Eye (tissue), 1 donor: ENCODE data around the gene LRGUK.

Experiments used
- DNase-seq: peaks from one replicate; pipeline ENCODE4 v3.0.0-alpha.2; 2015

Gene LRGUK

GRCh38 chr7:134129856-134130523, 2.9 kb downstream of the LRGUK start:
- DNase-seq: no peak

DNA sequence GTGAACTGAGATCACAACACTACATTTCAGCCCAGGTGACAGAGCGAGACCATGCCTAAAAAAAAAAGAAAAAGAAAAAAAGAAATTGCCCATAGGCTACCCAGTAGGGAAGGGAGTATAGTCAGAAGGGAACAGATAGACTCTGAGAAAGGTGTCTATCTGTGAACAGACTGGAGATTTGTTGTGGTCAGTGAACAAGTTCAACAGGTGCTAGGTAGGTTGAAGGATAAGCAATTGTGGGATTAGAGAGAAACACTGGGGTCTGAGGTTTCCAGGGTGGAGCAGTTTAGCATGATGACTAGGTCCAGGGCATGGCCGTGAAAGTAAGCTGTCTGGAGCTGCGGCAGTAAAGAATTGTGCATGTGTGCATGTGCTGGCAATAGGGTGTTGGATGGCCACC, 6.9 kb downstream of the LRGUK start:
- DNase-seq: no peak

DNA sequence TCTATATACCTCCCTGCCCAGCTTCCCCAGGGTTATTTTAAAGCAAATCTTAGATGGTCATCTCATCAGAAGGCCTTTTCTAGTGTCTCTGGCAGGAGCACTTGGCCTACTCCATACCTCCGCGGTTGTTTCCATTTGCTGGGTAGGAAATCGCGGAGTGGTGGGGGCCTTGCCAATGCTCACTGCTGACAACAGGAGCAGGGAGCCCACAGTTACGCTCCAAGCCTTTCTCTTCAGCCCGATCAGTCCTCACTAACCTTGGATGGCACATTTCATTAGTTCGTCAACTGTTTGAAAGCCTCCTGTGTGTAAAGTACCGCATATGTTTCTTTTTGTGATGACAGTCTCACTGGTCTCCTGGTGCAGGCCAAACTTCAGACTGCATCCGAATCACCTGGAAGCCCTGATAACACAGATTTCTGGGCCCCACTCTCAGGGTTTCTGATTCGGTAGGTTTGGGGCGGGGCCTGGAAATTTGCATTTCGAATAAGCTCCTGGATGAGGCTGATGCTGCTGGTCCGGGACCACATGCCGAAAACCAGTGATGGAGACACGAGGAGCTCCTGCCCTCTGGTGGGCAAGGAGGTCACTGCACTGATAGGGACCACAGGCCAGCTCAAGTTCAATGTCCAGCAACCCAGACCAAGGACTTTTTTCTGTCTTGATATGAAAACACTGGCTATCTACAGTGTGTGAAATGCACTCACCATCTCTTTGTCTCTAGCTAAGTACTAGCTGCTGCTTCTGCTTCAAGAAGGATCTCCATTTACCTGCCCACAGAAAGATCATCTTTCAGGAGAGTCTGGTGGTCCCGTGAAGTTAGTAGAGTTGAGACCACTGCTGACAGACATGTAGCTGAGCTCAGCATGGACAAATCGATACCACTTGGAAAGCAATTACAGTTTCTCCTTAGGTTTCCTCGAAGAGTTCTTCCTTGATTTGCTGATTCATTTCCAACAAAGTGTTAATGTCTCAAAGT, 14.0 kb downstream of the LRGUK start:
- peak; percentile 84 for DNase-seq

DNA sequence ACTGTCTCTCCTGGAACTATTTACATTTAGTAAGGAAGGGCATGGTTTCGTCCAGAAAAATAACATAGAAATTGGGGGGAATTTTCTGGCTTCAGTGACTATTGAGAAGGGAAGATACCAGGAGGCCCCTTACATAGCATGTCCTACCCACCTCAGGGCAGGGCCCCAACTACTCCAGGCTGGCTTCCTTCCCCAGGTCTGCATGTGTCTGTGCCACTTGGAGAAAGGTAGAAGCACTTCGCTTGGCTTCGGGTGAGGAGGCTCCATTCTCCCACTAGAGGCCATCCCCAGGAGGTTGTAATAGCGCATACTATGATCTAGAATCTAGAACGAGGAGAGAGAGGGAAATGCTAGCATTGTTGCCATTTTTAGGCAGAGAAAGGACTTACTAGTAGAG, 14.7 kb downstream of the LRGUK start:
- DNase-seq: no peak

GRCh38 chr7:134153493-134154136, 26.5 kb downstream of the LRGUK start:
- DNase-seq: no peak

GRCh38 chr7:134154581-134155130, 27.5 kb downstream of the LRGUK start:
- no peak for DNase-seq

- no peak for DNase-seq
These were observed 28.1 kb downstream of the LRGUK start for GRCh38 chr7:134155206-134155605.

GRCh38 chr7:134155871-134156270, 28.7 kb downstream of the LRGUK start:
- no peak for DNase-seq

DNA sequence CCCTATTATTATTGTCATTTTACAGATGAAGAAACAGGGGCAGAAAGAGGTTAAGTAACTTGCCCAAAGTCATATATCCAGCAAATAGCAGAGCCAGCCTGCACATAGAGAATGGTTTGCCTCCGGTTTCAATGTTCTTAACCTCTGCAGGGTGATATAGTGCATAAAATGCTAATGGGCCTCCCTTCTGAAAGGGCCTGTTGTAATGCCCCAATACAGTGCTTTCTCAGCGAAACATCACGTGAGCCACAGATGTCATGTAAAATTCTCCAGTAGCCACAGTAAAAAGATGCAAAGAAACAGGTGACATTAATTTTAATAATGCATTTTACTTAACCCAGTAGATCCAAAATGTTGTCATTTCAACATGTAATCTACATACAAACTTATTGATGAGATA, 38.1 kb downstream of the LRGUK start:
- no peak for DNase-seq

- no peak for DNase-seq
These were observed 40.1 kb downstream of the LRGUK start for GRCh38 chr7:134167250-134167649.

DNA sequence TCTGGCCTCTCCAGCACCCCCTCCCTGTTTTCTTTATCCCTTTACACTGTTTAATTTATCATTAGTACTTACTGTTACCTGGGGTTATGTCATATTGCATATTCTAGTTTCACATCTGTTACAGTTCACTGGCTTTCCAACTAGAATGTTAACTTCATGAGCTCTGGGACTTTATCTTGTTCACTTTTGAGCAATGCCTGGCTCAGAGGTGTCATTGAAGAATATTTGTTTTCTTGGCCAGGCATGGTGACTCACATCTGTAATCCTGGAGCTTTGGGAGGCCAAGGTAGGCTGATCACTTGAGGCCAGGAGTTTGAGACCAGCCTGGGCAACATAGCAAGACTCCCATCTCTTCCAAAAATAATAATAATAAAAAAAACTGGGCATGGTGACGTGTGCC, 40.7 kb downstream of the LRGUK start:
- no peak for DNase-seq

DNA sequence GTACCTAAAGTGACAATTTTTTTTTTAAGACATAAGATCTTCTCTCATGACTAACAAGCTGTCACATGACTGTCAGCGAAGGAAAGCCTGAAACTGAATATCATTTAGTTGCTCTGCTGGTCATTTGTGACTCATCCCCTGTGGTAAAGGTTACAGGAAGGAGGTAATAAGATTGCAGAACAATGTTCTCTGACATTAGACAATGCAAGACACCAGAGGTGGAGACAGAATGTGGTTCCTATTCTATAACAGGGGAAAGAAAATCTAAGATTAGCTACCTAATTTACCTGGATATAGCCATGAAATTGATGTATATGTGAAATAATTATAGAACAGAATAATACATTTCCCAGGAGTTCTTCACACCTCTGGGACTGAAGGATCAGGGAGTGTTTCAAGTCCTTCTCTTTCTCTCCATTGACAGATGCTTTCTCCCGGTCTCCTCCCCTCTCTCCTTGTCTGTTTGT, 47.7 kb downstream of the LRGUK start:
- DNase-seq: no peak

GRCh38 chr7:134175334-134176036, 48.3 kb downstream of the LRGUK start:
- peak; percentile 53 for DNase-seq

- no peak for DNase-seq
These were observed 48.9 kb downstream of the LRGUK start for GRCh38 chr7:134176037-134176350.

GRCh38 chr7:134179036-134180011, 52.2 kb downstream of the LRGUK start:
- no peak for DNase-seq

GRCh38 chr7:134180376-134180775, 53.2 kb downstream of the LRGUK start:
- DNase-seq: no peak

DNA sequence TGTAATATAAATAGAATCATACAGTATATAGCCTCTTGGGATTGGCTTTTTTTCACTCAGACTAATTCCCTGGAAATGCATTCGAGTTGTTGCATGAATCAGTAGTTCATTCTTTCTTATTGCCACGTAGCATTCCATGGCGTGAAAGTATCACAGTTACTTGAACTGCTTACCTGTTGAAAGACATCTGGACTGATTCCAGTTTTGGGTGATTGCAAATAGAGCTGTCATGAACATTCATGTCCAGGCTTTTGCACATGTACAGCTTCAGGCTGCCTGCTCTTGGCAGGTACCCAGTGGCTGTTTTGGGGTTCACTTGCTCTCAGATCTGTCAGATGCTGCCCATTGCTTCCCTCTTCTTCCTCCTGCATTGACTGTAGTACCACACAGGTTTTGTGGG, 54.9 kb downstream of the LRGUK start:
- DNase-seq: peak; percentile 6

DNA sequence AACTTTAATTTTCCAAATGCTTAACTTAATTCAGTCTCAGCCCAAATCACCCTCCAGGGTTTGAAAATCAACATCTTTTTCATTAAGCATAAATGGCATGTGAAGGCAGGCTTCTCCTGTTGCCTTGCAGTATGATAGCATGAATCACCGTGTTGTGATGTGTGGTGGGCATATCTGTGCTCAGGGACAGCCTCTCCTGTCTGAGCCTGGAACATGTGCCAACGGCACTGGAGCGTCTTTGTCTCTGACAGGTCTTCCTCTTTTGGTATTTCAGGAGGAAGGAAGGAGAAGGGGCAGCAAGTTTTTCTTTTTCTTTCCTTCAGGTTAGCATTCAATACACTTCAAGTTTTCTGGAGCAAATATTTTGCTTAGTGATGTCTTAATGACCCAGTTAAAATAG, 57.6 kb downstream of the LRGUK start:
- DNase-seq: peak; percentile 13

GRCh38 chr7:134186027-134186426, 58.9 kb downstream of the LRGUK start:
- DNase-seq: no peak

DNA sequence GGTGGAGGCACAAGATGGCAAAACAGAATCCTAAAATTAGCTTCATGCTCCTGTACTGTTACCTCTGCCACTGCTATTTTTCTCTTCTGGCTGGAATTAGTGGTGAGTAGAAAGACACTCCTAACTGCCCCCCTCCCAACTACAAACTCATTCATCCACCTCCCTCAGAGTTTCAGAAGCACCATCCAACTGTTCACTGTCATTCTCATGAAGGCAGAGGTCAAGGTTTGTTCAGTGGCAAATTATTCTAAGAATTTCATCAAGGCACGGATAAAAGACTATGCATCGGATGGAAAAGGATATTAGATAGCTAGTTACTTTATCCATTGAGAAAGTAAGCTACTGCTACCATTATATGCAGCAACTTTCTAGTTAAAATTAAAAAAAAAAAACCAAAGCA, 59.7 kb downstream of the LRGUK start:
- no peak for DNase-seq

GRCh38 chr7:134187893-134188292, 60.8 kb downstream of the LRGUK start:
- DNase-seq: no peak

DNA sequence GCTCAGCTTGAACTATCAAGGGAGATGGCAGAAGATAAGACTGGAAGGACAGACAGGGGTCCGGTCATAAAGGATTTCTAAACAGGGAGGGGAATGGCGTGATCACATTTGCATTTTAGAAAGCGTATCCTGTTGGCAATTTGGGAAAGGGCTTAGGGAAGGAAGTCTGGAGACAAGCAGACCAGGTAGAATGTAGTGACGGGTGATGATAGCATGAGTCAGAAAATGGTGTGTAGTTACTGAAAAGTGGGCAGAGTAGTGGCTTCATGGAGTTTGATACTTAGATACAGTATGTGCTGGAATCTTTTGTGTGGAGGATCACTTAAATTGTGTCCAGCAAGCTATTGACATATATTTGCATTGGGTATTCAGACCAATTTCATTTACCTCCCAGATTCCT, 61.2 kb downstream of the LRGUK start:
- no peak for DNase-seq
